ENCODE measurements around the gene ARHGDIG.

- TF ChIP-seq SUZ12 (IDR thresholded peaks at IDR 0.05; ENCODE audit: extremely low read depth, insufficient read depth, insufficient read length), result no peak
- no peak for TF ChIP-seq YY1 (IDR thresholded peaks at IDR 0.05; ENCODE audit: insufficient read depth, insufficient read length)
These were observed 20.8 kb downstream of the ARHGDIG start for GRCh38 chr16:301235-301634.
